Measurements from ENCODE around the gene GAS2L2.
A peak's percentile ranks its signal among the peaks of the same experiment; 100 is the strongest.

GRCh38 chr17:35731239-35731916, 21.7 kb downstream of the GAS2L2 start, which contains the start of gene RASL10B:
- no peak for TF ChIP-seq CTCF (IDR thresholded peaks at IDR 0.05; ENCODE audit: poor library complexity, severe bottlenecking)
- TF ChIP-seq SMC3 (conservative IDR thresholded peaks at IDR 0.05; ENCODE audit: poor library complexity) = no peak
- no peak for TF ChIP-seq EP300 (conservative IDR thresholded peaks at IDR 0.05; ENCODE audit: poor library complexity, severe bottlenecking)
- TF ChIP-seq TAF1 (IDR thresholded peaks at IDR 0.05; ENCODE audit: low read depth) = no peak
- TF ChIP-seq EZH2 (IDR thresholded peaks at IDR 0.05; ENCODE audit: borderline replicate concordance, insufficient read depth, low read length, poor library complexity, severe bottlenecking) = no peak
- TF ChIP-seq REST (IDR thresholded peaks at IDR 0.05; ENCODE audit: borderline replicate concordance) = no peak
- peak; percentile 64 for TF ChIP-seq POLR2AphosphoS5 (IDR thresholded peaks at IDR 0.05)
- TF ChIP-seq RAD21 (conservative IDR thresholded peaks at IDR 0.05) = no peak
- TF ChIP-seq MXI1 (conservative IDR thresholded peaks at IDR 0.05; ENCODE audit: poor library complexity, severe bottlenecking) = peak; percentile 30

Data from neural cell (in vitro differentiated cells).